Measurements from ENCODE around the gene SETD7.
"Not testable (repeated sequence)": the region's sequence is repeated elsewhere in the genome, so short reads cannot be mapped to it uniquely, and the experiment has no call there.

SETD7 gene

GRCh38 chr4:139460565-139460964 lies 95.5 kb downstream of the SETD7 start:
- no peak for DNase-seq

DNA sequence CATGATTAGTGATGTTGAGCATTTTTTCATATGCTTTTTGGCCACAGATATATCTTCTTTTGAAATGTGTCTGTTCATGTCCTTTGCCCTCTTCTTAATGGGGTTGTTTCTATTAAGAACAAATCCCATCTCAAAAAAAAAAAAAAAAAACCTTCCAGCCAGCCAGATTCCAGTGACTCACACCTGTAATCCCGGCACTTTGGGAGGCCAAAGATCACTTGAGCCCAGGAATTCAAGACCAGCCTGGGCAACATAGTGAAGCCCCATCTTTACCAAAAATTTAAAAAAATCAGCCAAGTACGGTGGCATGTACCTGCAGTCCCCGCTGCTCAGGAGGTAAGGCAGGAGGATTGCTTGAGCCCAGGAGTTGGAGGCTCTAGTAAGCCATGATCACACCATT lies 97.0 kb downstream of the SETD7 start:
- DNase-seq, result no peak

DNA sequence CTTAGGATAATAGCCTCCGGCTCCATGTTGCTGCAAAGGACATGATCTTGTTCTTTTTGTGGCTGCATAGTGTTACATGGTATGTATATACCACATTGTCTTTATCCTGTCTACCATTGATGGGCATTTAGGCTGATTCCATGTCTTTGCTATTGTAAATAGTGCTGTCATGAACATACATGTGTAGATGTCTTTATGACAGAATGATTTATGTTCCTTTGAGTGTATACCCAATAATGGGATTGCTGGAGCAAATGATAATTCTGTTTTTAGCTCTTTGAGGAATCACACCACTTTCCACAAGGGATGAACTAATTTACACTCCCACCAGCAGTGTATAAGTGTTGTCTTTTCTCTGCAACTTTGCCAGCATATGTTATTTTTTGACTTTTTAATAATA lies 97.5 kb downstream of the SETD7 start:
- no peak for DNase-seq

DNA sequence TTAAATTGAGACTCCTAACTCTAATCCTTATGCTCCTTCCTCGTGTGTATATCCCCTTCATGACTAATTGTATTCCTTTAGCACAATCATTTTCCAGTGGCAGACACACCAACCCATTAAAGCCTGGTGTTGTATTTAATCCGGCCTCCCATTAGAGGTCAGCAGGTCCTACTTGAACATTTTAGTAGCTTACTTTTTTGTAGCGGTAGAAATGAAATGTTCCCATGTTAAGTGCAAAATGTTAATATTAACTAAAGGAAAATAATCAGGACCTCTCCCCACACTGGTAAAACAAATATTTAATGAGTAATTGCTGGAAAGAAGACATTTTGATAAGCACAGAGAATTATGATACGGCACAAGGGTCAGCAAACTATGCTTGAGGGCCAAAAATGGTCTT lies 98.7 kb downstream of the SETD7 start:
- no peak for DNase-seq

GRCh38 chr4:139455126-139455538 lies 100.9 kb downstream of the SETD7 start:
- DNase-seq, result no peak

DNA sequence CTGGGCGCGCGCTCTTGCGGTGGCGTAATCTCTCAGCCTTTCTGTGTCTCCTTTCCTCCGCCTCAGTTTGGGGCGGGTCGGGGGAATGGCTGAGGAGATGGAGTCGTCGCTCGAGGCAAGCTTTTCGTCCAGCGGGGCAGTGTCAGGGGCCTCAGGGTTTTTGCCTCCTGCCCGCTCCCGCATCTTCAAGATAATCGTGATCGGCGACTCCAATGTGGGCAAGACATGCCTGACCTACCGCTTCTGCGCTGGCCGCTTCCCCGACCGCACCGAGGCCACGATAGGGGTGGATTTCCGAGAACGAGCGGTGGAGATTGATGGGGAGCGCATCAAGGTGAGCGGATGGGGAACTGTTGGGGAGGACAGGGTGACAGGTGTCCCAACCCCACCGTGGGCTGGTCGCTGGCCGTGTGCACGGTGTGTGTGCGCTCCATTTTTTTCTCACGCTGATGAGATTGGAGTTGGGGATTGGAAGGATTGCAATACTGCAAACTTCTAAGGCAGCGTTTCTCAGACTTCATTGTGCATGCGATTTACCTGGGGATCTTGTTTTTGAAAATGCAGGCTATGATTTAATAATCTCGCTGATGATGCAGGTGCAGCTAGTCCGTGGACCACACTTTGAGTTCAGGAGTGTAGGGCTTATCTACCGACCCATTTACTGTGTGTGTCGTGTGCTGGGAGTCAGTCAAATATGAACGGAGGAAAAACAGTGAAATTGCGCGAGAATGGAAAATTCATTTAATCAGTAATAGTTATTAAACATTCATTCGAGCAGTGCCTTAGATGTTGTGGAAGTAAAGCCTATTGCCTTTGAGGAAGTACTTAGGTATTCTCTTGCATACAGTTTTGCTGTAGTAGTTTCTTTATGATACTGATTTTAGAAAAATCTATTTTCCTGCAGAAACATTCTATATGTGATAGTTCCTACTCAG lies 101.6 kb downstream of the SETD7 start, which contains the start of gene RAB33B:
RAB33B (plus strand) TSS at position 11 of the 935 bp plus-strand sequence; CDS start at position 86, 75 bp downstream.
- DNase-seq, result no peak

GRCh38 chr4:139453371-139454110 lies 102.5 kb downstream of the SETD7 start:
- peak; percentile 97 for DNase-seq

DNA sequence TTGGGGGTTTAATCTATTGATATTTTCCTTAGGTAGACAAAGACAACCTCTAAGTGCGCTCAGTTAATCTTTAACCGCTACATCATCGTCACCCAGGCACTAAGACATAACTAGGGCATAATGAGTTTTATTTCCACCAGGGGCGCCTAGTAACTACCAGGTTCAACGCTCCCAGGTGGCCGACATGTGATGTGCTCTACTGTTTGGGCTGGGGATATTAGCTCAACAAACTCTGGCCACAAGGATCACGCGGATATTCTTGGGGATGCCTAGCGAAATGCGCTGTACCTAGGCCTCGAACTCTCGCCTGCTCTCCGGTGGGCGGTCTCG lies 103.0 kb downstream of the SETD7 start:
- peak; percentile 85 for DNase-seq

DNA sequence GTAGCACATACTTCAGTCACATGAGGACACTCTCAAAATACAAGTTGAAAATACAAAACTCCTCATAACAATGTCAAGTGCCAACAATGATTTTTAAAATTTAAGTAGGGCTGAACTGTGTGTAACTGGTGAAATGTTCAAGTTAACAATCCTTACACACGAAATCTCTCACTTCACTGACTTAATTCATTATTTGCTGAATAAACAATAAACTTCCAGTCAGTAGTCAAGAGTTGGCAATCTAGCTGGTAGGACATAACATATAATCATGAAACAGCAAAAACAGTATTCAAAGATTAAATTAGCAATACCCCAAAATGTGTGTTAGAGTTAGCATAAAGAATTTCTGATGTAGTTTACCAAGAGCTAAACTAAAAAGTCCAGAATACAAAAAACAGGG lies 104.0 kb downstream of the SETD7 start:
- no peak for DNase-seq

- no peak for DNase-seq
These were observed 105.4 kb downstream of the SETD7 start for GRCh38 chr4:139450586-139450985.

GRCh38 chr4:139447078-139447477 lies 108.9 kb downstream of the SETD7 start:
- not testable (repeated sequence) for DNase-seq

Measured in CD4-positive, alpha-beta T cell treated with Interleukin-12 subunit alpha and Interleukin-12 subunit beta, for 1 hour (primary cell).